ENCODE data around the gene CCDC93.

The CCDC93 gene

GRCh38 chr2:117918608-117919007 lies 95.3 kb downstream of the CCDC93 start:
- TF ChIP-seq CTCF (conservative IDR thresholded peaks at IDR 0.05): no peak
- no peak overlapping the region for H3K27ac ChIP-seq

DNA sequence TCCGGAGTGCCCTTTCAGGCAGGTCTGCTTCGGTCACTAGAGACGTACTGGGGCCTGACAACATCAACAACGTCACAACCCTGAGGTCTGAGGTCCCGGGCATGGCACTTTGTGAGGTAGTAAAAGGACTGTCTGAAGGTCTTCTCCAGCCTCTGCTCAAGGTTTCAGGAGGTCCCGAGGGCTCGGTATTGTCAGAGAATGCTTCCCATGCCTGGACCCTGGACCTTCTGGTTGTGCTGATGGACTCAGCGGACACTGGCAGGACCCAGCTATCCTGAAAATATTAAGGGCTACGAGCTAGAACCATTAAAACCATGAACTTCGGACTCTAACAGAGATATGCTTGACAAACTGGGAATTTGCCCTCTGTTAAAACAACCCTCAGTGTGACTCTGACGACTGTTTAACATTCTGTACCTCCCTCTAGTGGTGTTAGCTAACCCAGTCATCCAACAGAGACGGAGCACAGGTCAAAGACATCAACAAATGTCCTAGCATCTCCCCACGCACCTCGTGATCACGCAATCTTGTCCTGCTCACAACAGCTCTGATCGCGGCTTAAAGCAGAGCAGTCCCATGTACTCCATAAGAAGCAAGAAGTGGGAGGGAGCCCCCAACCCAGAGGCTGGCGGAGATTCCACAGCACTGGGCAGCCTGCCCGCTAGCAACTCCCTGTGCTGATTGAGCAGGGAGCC lies 96.5 kb downstream of the CCDC93 start:
- TF ChIP-seq CTCF (conservative IDR thresholded peaks at IDR 0.05): peak; percentile 60
- H3K27ac ChIP-seq: no peak overlapping the region

GRCh38 chr2:117902933-117903332 lies 110.9 kb downstream of the CCDC93 start:
- TF ChIP-seq CTCF (conservative IDR thresholded peaks at IDR 0.05): no peak
- no peak overlapping the region for H3K27ac ChIP-seq

DNA sequence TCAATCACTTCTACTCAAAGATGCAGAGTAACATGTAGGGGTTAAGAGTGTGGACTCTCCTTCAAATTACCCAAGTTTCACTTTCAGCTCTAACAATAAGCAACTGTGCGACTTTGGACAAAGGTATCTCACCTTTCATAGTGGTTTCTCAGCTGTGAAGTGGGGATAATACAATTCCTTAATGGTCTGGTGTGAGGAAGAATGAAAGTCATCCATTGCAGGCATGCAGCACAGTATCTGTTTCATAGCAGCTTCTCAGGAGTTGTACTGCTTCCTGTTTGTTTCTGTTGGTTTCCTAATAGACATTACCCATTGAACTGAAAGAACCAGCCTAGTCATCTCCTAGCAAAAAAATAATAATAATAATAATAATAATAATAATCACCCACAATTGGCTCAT lies 125.0 kb downstream of the CCDC93 start:
- TF ChIP-seq CTCF (conservative IDR thresholded peaks at IDR 0.05): no peak
- no peak overlapping the region for H3K27ac ChIP-seq

- no peak overlapping the region for H3K27ac ChIP-seq
- TF ChIP-seq CTCF (conservative IDR thresholded peaks at IDR 0.05): no peak
These were observed 128.6 kb downstream of the CCDC93 start for GRCh38 chr2:117885308-117885707.

- no peak for TF ChIP-seq CTCF (conservative IDR thresholded peaks at IDR 0.05)
- no peak overlapping the region for H3K27ac ChIP-seq
These were observed 134.9 kb downstream of the CCDC93 start for GRCh38 chr2:117879003-117879402.

GRCh38 chr2:117875786-117876185 lies 138.1 kb downstream of the CCDC93 start:
- TF ChIP-seq CTCF (conservative IDR thresholded peaks at IDR 0.05): no peak
- no peak overlapping the region for H3K27ac ChIP-seq

All from VCaP (cell line).